ENCODE data around the gene SLC15A2. TPM values are rescaled to one million over a fixed set of nuclear protein-coding genes. Genes with fewer than 3 reads are reported as not detected.

SLC15A2 gene
- polyA plus RNA-seq, 3 donors, result 0.37 to 5.4 (median 0.62) TPM

DNA sequence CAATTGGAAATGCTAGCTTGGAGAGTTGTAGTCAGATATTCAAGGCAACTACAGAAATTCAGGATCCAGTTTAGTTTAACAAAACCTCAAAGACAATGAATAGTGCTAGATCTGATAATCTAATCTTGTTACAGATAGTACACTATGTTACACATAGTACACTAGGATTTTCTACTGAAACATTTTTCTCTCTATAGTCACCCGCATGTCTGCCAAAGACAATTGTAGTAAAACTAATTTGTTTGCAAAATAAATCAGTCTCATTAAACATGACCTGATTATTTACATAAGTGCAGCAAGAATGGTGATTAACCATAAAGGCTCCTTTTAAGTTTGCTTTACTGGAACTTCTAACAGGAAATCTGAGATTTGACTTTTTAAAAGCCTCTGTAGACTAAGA is 75.8 kb downstream of the SLC15A2 start:
- Histone ChIP-seq H3K4me2 (replicated peaks; ENCODE audit: extremely low read depth, low read length, poor library complexity, severe bottlenecking) (no peak overlapping the region), H3K27me3 (ENCODE audit: control insufficient read depth in 2 of 2, insufficient read depth in 2 of 2, low read length in 2 of 2) (no peaks in the 10 kb centered on the region), H2AFZ (ENCODE audit: insufficient read depth, low read depth, low read length, poor library complexity, severe bottlenecking) (no peak overlapping the region), H3K4me1 (ENCODE audit: control insufficient read depth in 1 of 2, insufficient read depth in 2 of 2, low read length in 2 of 2) (no peaks in the 10 kb centered on the region), H3K36me3 (replicated peaks in 1 of 2; ENCODE audit: control insufficient read depth in 1 of 2, insufficient read depth in 2 of 2, low read length in 2 of 2) (peaks cover 0 to 9% of the 10 kb centered on the region in 2 donors), H3K4me3 (replicated peaks in 1 of 3; ENCODE audit: low read depth in 2 of 3, low read length in 3 of 3) (no peak overlapping the region), H3K9ac (ENCODE audit: insufficient read depth, low read length, poor library complexity, severe bottlenecking) (no peak overlapping the region), H3K9me3 (replicated peaks in 1 of 2; ENCODE audit: control insufficient read depth in 1 of 2, insufficient read depth in 1 of 2, low read length in 2 of 2) (no peaks in the 10 kb centered on the region), H3K27ac (ENCODE audit: low read depth in 1 of 2, low read length in 2 of 2) (no peak overlapping the region), H3K79me2 (ENCODE audit: insufficient read depth, low read length) (no peaks in the 10 kb centered on the region), H4K20me1 (ENCODE audit: insufficient read depth, low read length) (no peaks in the 10 kb centered on the region)
- DNase-seq, result no peak
- H3K4me1 Mint-ChIP-seq, result no peaks in the 10 kb centered on the region
- no peak overlapping the region for H3K4me3 Mint-ChIP-seq
- no peak overlapping the region for H3K27ac Mint-ChIP-seq
- peaks cover 0 to 2% (median 0%) of the 10 kb centered on the region in 3 donors for H3K27me3 Mint-ChIP-seq (ENCODE audit: low read depth in 3 of 3)
- intact Hi-C loops (cut with micrococcal nuclease), result loop anchor here in 1 of 2 donors (5.0 kb wide), 1 partner anchor 327 kb away; no protein-coding TSS in a partner anchor
- TF ChIP-seq CTCF (IDR thresholded peaks at IDR 0.05), result no peak
- H3K9me3 Mint-ChIP-seq, result peaks cover 11 to 30% (median 17%) of the 10 kb centered on the region in 7 donors
- peaks cover 4 to 11% of the 10 kb centered on the region in 2 donors for H3K36me3 Mint-ChIP-seq
- WGBS (ENCODE audit: insufficient coverage), result no CpG with 5 or more reads among the region's 1 CpG

GRCh38 chr3:121974601-121975111 is 80.5 kb downstream of the SLC15A2 start:
- WGBS (ENCODE audit: insufficient coverage), result no CpG with 5 or more reads among the region's 2 CpGs
- peaks cover 7 to 19% (median 10%) of the 10 kb centered on the region in 7 donors for H3K9me3 Mint-ChIP-seq

More at GRCh38 chr3:121974601-121975111, 80.5 kb downstream of the SLC15A2 start:
- Mint-ChIP-seq H3K27me3 (ENCODE audit: low read depth in 3 of 3) (no peaks in the 10 kb centered on the region), H3K36me3 (peaks cover 11 to 13% of the 10 kb centered on the region in 2 donors), H3K27ac (no peak overlapping the region), H3K4me3 (no peak overlapping the region), H3K4me1 (peaks cover 8% of the 10 kb centered on the region)
- Histone ChIP-seq H3K4me2 (replicated peaks; ENCODE audit: extremely low read depth, low read length, poor library complexity, severe bottlenecking) (no peak overlapping the region), H3K36me3 (replicated peaks in 1 of 2; ENCODE audit: control insufficient read depth in 1 of 2, insufficient read depth in 2 of 2, low read length in 2 of 2) (peaks cover 0 to 9% of the 10 kb centered on the region in 2 donors), H4K20me1 (ENCODE audit: insufficient read depth, low read length) (no peaks in the 10 kb centered on the region), H2AFZ (ENCODE audit: insufficient read depth, low read depth, low read length, poor library complexity, severe bottlenecking) (no peak overlapping the region), H3K4me3 (replicated peaks in 1 of 3; ENCODE audit: low read depth in 2 of 3, low read length in 3 of 3) (no peak overlapping the region), H3K27ac (ENCODE audit: low read depth in 1 of 2, low read length in 2 of 2) (no peak overlapping the region), H3K9ac (ENCODE audit: insufficient read depth, low read length, poor library complexity, severe bottlenecking) (no peak overlapping the region), H3K9me3 (replicated peaks in 1 of 2; ENCODE audit: control insufficient read depth in 1 of 2, insufficient read depth in 1 of 2, low read length in 2 of 2) (no peaks in the 10 kb centered on the region), H3K79me2 (ENCODE audit: insufficient read depth, low read length) (no peaks in the 10 kb centered on the region), H3K27me3 (ENCODE audit: control insufficient read depth in 2 of 2, insufficient read depth in 2 of 2, low read length in 2 of 2) (no peaks in the 10 kb centered on the region), H3K4me1 (ENCODE audit: control insufficient read depth in 1 of 2, insufficient read depth in 2 of 2, low read length in 2 of 2) (peaks cover 5% of the 10 kb centered on the region in 2 donors)
- no peak for TF ChIP-seq CTCF (IDR thresholded peaks at IDR 0.05)
- no peak for DNase-seq
- intact Hi-C loops (cut with micrococcal nuclease), result loop anchor here in 1 of 2 donors (5.0 kb wide), 1 partner anchor 323 kb away; no protein-coding TSS in a partner anchor
